ENCODE data around the gene HAUS8.
"Not testable (repeated sequence)": the region's sequence is repeated elsewhere in the genome, so short reads cannot be mapped to it uniquely, and the experiment has no call there.

Gene HAUS8, protein sequence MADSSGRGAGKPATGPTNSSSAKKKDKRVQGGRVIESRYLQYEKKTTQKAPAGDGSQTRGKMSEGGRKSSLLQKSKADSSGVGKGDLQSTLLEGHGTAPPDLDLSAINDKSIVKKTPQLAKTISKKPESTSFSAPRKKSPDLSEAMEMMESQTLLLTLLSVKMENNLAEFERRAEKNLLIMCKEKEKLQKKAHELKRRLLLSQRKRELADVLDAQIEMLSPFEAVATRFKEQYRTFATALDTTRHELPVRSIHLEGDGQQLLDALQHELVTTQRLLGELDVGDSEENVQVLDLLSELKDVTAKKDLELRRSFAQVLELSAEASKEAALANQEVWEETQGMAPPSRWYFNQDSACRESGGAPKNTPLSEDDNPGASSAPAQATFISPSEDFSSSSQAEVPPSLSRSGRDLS

GRCh38 chr19:17075035-17075863 lies at the start of gene HAUS8, which contains the start of gene MYO9B:
Gene HAUS8, minus strand, starts transcription at chr19:17075452. Its CDS starts 30 bp downstream, at chr19:17075422.
Gene MYO9B, plus strand, starts transcription at chr19:17075777. Its CDS starts 25,941 bp downstream, at chr19:17101718.
- peak; percentile 100 for DNase-seq

DNA sequence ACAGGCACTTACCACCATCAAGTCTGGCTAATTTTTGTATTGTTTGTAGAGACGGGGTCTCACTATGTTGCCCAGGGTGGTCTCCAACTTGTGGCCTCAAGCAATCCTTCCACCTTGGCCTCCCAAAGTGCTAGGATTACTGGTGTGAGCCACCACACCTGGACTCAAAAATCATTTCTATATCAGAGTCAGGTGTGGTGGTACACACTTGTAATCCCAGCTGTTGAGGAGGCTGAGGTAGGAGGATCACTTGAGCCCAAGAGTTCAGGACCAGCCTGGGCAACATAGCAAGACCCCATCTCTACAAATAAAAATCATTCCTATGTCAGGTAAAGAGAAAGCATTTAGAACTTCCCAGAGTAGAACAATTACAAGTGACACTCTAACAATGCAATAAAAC lies 48.8 kb upstream of the HAUS8 start:
- DNase-seq = no peak

DNA sequence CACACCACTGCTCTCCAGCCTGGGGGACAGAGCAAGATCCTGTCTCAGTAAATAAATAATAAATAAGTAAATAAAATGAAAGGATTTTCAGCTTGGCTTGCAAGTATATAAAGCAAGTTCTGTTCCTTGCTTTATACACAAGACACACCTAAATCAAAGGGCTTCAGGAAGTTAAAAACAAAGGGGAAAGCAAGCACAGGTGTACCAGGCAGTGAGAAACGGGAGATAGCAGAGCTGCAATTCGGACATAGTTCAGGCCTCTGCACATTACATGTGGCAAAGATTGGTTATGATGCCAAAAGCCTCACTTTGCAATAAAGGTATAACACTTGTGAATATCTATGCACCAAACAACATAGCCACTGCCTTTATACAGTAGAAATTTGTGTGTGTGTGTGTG lies 47.8 kb upstream of the HAUS8 start:
- no peak for DNase-seq

GRCh38 chr19:17121736-17122293 lies 46.6 kb upstream of the HAUS8 start:
- DNase-seq = no peak

GRCh38 chr19:17118957-17119356 lies 43.7 kb upstream of the HAUS8 start:
- no peak for DNase-seq

- DNase-seq = no peak
Observed at GRCh38 chr19:17116996-17117702, 41.9 kb upstream of the HAUS8 start.

GRCh38 chr19:17114414-17114831 lies 39.2 kb upstream of the HAUS8 start:
- DNase-seq = no peak

DNA sequence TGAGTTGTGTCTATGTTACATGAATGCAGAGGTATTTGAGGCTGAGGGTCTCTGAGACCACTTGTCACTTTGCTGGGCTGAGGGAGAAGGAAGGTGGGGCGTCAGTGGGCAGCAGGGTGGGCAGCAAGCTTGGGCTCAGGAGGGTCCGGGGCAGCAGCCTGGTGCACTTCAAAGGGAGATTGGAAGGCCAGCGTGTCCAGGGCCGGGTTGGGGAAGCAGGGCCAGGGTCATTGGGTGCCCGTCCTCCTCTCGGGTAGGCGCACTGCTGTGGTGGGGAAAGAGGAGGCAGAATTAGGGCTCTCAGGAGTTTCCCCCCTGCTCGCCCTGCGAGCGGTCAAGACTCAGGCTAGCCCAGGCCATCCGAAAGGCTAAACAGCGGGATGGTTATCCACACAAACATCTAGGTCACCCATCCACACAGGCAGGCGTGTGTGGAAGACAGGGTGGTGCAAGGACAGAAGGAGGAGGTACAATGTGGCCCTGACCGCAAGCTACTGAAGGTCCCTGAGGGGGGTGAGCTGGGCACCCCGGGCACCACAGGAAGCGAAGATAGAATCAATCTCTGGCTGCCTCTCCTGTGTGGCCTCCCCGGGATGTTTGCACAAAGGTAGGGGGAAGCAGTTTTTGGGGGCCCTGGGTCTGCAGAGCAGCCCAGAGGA lies 38.0 kb upstream of the HAUS8 start:
- no peak for DNase-seq

GRCh38 chr19:17112700-17113099 lies 37.4 kb upstream of the HAUS8 start:
- no peak for DNase-seq

DNA sequence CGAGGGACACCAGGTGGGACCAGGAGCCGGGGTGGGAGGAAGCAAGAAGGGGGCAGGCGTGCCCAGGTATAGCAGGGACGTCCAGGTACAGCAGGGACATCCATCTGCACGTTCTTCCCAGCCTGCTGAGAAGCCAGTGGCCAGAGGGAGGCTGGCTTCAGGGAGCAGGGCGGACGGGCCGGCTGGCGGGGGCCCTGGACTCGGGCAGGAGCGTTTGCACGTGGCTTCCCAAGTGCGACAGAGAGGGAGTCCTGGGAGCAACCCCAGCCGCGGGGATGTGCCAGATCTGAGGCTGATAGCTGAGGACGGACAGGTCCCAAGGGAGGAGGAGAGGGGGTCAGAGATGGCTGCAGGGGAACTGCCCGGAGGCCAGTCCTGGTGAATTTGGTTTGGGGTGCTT lies 37.0 kb upstream of the HAUS8 start:
- DNase-seq = no peak

- no peak for DNase-seq
Observed at GRCh38 chr19:17111766-17112165, 36.5 kb upstream of the HAUS8 start.

DNA sequence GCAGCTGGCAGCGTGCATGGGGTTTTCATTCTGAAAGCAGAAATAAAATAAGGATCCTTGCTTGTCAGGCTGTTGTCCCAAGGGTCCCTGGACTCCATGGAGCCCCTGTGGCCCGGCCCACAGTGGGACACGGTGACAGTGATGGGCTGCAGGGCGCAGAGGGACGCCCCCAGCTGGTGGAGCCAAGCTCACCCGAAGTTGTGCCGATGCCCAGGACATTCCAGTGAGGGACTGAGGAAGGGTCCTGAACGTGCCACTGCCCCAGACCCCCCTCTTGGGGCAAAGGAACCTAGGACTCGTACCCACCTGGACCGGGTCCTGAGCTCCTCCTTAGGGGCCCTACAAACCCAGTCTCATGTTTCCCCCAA lies 35.3 kb upstream of the HAUS8 start:
- no peak for DNase-seq

- DNase-seq = no peak
Observed at GRCh38 chr19:17109962-17110598, 34.8 kb upstream of the HAUS8 start.

GRCh38 chr19:17109300-17109699 lies 34.0 kb upstream of the HAUS8 start:
- no peak for DNase-seq

GRCh38 chr19:17108453-17108784 lies 33.2 kb upstream of the HAUS8 start:
- no peak for DNase-seq

DNA sequence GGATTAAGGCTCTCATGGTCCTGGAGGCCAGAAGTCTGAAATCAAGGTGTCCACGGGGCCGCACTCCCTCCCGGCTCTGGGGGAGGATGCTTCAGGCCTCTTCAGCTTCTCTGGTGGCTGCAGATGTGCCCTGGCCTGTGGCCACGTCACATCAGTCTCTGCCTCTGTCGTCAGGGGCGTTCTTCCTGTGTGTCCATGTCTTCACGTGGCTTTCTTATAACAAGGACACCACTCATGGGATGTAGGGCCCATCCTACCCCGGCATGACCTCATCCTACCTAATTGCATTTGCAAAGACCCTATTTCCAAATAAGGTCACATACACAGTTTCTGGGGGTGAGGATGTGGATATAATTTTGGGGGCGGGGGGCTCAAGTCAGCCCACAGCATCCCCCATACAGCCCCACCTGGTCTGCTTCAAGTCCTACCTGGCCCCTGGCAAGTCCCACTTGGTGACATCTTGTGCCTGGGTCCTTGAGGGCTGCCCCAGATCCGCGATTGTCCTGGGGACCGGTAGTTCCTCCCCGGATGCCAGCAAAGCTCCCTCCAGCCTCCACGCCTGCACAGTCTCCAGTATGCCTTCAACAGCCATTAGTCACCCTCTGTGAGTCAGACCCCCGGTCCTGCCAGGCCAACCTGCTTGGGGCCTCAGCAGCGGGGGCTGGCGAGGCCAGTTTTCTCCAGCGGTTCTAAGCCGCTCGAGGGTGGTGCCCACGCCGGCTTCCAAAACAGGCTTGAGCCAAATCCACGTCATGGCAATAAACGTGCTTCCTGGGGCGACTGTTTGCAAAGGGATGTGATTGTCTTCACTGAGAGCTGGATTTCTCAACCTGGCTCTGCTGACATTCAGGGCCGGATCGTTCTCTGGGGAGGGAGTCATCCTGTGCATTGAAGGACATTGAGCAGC lies 32.5 kb upstream of the HAUS8 start:
- DNase-seq = peak; percentile 96

- not testable (repeated sequence) for DNase-seq
Observed at GRCh38 chr19:17106964-17107363, 31.7 kb upstream of the HAUS8 start.

DNA sequence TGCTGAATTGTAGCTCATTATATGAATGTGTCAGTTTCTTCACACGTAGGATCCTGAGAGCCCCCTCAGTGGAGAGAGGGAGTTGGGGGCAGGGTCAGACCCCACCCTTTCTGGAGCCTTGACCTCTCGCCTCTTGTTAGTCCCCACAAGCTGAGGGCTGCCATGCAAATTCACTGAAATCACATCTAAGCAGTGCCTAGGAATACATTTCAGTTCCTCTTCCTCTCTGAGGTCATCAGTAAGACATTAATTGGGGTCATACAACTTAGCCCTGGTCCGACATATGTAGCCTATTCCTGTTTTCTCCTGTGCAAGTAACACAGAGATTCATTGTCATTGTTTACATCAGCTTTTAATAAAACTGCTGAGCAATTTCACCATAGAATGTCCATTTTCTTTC lies 30.3 kb upstream of the HAUS8 start:
- no peak for DNase-seq

DNA sequence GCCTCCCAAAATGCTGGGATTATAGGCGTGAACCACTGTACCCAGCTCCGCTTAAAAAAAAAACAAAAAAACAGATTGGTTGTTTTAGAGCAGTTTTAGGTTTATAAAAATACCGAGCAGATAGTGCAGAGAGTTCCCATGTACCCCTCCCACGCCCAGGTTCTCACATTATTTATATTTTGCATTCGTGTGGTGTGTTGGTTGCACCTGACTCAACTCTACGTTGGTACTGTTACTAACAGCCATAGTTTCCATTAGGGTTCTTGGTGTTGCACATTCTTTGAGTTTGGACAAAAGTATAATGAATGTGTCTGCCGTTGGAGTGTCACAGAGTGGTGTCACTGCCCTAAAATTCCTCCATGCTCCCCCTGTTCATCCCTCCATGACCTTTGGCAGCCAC lies 29.4 kb upstream of the HAUS8 start:
- no peak for DNase-seq

GRCh38 chr19:17103177-17103576 lies 27.9 kb upstream of the HAUS8 start:
- no peak for DNase-seq
